Measurements from ENCODE around the gene PCDH19.

Gene PCDH19

GRCh38 chrX:100404851-100405250, 5.2 kb downstream of the PCDH19 start:
- no peak for DNase-seq (ENCODE audit: low spot score)

DNA sequence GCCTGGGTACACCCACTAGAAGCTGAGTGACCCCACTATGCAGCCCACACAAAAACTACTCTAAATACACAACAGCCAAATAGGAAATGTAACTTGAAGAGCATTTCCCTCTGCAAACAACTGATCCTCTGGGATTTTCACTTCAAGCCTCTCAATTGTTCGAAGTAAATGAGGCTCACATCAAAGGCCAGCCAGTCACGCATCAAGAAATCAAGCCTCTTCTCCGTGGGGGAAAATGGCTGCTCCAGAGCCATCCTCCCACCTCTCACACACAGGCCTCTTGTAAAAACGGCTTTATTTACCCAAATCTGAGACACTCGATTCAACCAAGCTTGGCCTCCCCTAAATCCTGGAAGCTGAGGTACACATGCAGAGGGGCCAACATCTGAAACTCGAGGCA, 14.3 kb downstream of the PCDH19 start:
- no peak for DNase-seq (ENCODE audit: low spot score)

DNA sequence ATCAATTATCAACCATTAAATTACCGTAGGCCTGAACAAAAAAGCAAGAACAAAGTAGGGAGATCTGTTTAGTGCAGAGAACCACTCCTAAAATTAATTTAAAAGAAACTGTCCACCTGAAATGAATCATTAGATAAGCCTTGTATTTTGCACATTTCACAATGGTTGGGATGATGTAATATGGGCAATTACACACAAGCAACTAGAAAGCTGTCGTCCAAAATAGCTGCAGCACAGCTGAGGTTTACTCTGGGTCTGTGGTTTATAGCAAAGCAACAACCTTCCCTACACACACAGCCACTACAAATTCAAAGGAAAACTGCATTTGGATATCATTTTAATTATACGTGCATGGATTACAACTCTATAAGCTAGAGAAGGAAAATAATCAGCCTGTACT, 28.5 kb downstream of the PCDH19 start:
- DNase-seq (ENCODE audit: low spot score), result no peak

- no peak for DNase-seq (ENCODE audit: low spot score)
Measured at GRCh38 chrX:100379388-100379986, 30.6 kb downstream of the PCDH19 start.

- DNase-seq (ENCODE audit: low spot score), result no peak
Measured at GRCh38 chrX:100377826-100378225, 32.2 kb downstream of the PCDH19 start.

- no peak for DNase-seq (ENCODE audit: low spot score)
Measured at GRCh38 chrX:100376576-100376975, 33.5 kb downstream of the PCDH19 start.

- no peak for DNase-seq (ENCODE audit: low spot score)
Measured at GRCh38 chrX:100373673-100374072, 36.4 kb downstream of the PCDH19 start.

- DNase-seq (ENCODE audit: low spot score), result no peak
Measured at GRCh38 chrX:100368167-100368566, 41.9 kb downstream of the PCDH19 start.

- no peak for DNase-seq (ENCODE audit: low spot score)
Measured at GRCh38 chrX:100363896-100364295, 46.2 kb downstream of the PCDH19 start.

DNA sequence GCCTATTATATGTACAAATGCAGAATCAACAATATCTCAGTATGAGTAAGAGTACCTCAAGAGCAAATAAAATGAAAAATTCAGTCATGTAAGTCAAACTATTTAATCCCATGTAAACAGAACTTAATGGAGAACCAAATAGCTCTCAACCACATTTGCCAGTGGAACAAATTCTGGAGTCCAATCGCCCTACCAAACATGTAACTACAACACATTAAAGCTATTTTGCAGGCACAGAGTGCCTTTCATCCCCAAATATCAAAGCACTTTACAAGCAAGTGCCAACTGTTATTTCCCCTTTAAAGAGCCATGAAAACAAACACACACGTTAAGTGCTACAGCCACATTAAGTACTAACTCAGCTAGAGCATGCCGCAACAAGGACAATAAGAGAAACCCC, 51.3 kb downstream of the PCDH19 start:
- DNase-seq (ENCODE audit: low spot score), result no peak

- DNase-seq (ENCODE audit: low spot score), result no peak
Measured at GRCh38 chrX:100356351-100356896, 53.6 kb downstream of the PCDH19 start.

GRCh38 chrX:100355680-100356079, 54.4 kb downstream of the PCDH19 start:
- DNase-seq (ENCODE audit: low spot score), result no peak

DNA sequence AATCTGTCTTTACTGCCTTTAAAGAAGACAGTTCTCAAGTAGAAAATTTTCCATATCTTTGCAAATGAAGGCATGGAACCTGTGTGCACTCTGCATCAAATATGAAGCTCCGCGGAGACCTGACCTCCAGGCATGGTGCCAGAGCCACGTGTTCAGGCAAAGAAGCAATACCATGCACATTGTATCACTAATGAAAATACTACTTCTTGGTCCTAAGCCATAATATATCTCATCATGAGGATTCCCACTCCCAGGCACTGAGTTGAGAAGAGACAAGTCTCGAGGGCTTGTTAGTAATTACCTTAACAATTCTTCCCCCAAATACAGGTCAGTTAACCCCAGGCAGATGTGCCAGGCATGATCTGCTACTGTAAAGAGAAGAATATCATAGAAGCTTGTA, 56.7 kb downstream of the PCDH19 start:
- DNase-seq (ENCODE audit: low spot score), result no peak

DNA sequence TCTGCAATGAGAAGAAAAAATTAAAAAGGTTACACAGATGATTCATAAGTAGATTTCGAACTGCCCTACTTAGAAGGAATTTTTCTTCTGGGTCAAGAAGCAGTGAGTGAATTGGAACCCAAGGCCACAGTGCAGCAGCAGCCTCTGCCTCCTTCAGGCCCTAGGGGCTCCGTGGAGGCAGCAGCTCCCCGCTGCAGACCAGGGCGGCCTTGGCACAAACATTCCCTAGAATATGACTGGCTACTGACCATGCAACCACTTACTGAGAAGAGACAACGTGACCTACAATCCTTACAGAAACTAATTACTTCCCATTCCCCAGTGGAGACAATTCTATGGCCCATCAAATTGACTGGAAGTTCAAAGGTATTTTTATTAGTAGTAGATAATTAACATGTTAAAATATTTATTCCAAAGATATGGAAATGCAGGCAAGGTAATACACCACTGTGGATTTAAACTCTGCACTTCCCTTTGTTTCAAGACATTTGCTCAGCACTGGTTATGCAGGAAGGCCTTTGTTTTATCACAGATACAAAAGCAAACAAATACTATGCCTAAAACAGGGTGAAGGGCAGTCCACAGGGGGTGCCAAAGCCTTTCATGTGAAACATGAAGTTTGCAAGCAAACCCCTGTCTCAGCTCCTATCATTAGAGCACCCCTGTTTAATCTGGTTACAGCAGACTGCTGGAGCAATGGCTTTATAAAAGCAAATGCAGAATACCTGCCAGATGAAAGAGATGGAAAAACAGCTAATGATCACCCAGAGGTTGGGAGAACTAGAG, 59.2 kb downstream of the PCDH19 start:
- no peak for DNase-seq (ENCODE audit: low spot score)

DNA sequence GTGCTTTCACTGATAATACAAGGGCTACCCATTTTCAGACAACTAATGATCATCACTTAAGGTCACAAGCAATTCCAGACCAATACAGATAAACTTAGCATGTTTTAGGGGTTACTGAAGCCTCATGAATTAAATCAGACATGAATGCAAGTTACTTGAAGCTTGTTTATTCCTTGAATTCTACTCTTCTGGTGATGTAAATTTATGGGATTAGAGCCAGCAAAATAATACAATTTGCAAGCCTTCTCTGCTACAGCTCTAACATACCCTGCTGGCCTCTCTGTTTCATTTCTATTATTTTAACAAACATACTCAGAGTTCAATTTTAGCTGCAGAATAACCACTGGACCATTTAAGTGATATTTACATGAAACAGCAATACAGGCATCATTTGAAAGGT, 60.7 kb downstream of the PCDH19 start:
- DNase-seq (ENCODE audit: low spot score), result no peak

DNA sequence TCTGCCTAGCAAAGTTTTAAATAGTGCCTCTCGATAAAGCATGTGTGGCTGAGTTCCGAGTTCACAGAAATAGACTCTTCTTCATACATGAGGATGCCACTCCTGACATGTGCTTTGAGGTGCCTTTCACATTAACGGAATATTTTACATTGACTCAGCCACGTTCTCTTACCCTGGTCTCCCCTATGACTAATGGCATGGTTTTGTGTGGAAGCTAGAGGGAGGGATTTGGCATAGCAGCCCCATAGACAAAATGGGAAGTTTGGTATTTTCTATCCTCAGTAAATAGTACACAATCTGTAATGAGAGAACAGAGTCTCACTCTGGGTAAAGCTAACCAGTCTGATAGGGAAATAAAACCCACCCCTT, 68.9 kb downstream of the PCDH19 start:
- no peak for DNase-seq (ENCODE audit: low spot score)

- no peak for DNase-seq (ENCODE audit: low spot score)
Measured at GRCh38 chrX:100340491-100341141, 69.5 kb downstream of the PCDH19 start.

- DNase-seq (ENCODE audit: low spot score), result no peak
Measured at GRCh38 chrX:100328351-100328750, 81.7 kb downstream of the PCDH19 start.

- no peak for DNase-seq (ENCODE audit: low spot score)
Measured at GRCh38 chrX:100319716-100320115, 90.4 kb downstream of the PCDH19 start.

DNA sequence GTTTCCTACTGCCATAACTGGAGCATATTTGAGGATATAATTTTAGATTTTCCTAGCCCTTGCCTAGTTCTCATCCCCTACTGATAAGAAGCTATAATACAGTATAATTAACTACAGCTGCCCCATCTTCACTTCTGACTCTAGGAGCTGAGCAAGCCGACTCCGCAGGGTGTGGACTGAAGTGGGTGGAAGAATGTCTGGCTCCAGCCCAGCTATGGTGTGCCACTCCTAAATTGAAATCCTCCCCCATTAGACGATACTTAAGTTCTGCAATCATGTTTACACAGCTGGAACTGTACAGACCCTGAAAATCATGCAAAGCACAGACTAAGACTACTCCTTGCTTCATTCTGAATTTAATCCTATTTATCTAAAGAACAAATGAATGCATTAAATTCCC, 93.1 kb downstream of the PCDH19 start:
- DNase-seq (ENCODE audit: low spot score), result no peak

DNA sequence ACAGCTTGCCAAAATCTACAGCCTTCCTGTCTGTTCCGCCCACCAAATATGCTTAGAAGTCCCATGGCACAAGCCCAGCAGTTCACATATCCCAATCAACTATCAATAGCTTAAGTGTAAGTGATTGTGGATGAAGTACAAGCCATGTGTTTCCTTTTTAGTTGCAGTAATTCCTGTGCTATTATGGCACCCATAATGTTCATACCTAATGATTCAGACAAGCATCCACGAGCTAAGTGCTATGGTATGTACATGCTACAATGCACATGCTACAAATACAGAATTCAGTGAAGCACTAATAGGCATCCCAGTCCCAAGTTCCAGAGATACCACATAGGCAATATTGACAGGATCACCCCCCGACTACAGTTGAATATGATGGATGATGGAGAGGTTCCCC, 94.5 kb downstream of the PCDH19 start:
- DNase-seq (ENCODE audit: low spot score), result no peak

- no peak for DNase-seq (ENCODE audit: low spot score)
Measured at GRCh38 chrX:100299559-100299958, 110.5 kb downstream of the PCDH19 start.

DNA sequence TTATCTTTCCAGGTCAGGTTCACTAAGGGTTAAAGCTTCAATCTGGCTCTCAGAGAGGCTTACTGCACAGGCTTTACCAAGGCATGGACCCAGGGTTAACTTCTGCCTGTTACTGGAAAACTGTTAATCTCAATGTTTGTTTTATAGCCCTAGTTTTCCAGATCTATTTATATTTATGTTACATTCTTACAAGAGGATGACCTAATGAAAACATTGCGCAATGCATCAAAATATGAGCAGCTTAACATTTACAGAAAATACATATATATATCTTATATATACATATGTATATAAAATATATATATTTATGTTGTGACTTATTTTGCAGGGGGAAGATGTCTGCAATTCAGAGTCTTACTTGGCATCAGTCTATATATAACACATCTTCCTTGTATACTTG, 112.3 kb downstream of the PCDH19 start:
- DNase-seq (ENCODE audit: low spot score), result no peak

All from hematopoietic multipotent progenitor cell treated with erythropoietin and hydrocortisone succinate and interleukin-3 and kit ligand, for 17 days (in vitro differentiated cells).